NT2/D1 (cell line): ENCODE data around the gene ATP6V0B.

Experiments used
- DNase-seq: peaks from one replicate; pipeline ENCODE4 v3.0.0-alpha.2; 2011; ENCODE audit warnings: low read depth, low spot score
- H3K27me3 ChIP-seq: 2 replicates; pipeline ENCODE4 v1.6.0; 2011; ENCODE audit warnings: mild to moderate bottlenecking; ENCODE audit not compliant: insufficient read length, insufficient read depth
- H3K36me3 ChIP-seq: 2 replicates; pipeline ENCODE4 v1.6.1; 2011; ENCODE audit warnings: mild to moderate bottlenecking, low read length, mixed read lengths; ENCODE audit not compliant: insufficient read depth, insufficient read length
- H3K4me1 ChIP-seq: 2 replicates; pipeline ENCODE4 v1.5.1; 2011; ENCODE audit not compliant: insufficient read depth, insufficient read length
- H3K4me3 ChIP-seq: 2 replicates; pipeline ENCODE4 v1.5.1; 2011; ENCODE audit warnings: low read depth; ENCODE audit not compliant: insufficient read length
- H3K9ac ChIP-seq: 2 replicates; pipeline ENCODE4 v1.6.0; 2011; ENCODE audit warnings: low read depth; ENCODE audit not compliant: insufficient read length
- H3K9me3 ChIP-seq: 2 replicates; pipeline ENCODE4 v1.5.1; 2011; ENCODE audit warnings: mild to moderate bottlenecking, low read length; ENCODE audit not compliant: insufficient read depth
- SUZ12 ChIP-seq: IDR thresholded peaks from 2 replicates; pipeline ENCODE4 v1.6.1; 2011; ENCODE audit not compliant: insufficient read length, insufficient read depth; ENCODE audit errors: extremely low read depth
- YY1 ChIP-seq: IDR thresholded peaks from 2 replicates; pipeline ENCODE4 v1.6.1; 2011; ENCODE audit not compliant: insufficient read length, insufficient read depth
- ZNF274 ChIP-seq: IDR thresholded peaks from 2 replicates; pipeline ENCODE4 v1.6.1; 2011; ENCODE audit warnings: mild to moderate bottlenecking, low read depth, low read length

Gene ATP6V0B

DNA sequence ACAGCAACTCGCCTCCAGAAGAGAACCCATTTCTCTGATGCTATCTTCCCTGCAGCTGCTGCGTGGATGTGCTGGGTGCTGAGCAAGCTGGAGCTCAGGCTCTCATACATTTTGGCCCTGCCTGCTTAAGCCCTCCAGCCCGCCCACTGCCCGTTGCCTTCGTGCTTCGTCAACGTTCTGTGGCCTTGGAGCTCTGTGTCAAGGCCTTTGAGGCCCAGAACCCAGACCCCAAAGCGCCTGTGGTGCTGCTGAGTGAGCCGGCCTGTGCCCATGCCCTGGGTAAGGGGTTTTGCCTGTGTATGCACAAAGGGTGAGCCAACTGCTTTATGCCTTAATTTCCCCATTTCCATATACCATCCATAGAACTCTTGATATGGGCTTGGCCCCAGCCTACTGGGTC is 3.8 kb upstream of the ATP6V0B start:
- Histone ChIP-seq H3K27me3 (no peaks in the 10 kb centered on the region), H3K36me3 (peaks cover 56% of the 10 kb centered on the region), H3K9me3 (no peaks in the 10 kb centered on the region), H3K4me1 (peaks cover 10% of the 10 kb centered on the region), H3K9ac (peak overlapping the region; percentile 96), H3K4me3 (peak overlapping the region; percentile 98)
- no peak for DNase-seq
- no peak for TF ChIP-seq YY1
- TF ChIP-seq ZNF274, result no peak
- TF ChIP-seq SUZ12, result no peak

DNA sequence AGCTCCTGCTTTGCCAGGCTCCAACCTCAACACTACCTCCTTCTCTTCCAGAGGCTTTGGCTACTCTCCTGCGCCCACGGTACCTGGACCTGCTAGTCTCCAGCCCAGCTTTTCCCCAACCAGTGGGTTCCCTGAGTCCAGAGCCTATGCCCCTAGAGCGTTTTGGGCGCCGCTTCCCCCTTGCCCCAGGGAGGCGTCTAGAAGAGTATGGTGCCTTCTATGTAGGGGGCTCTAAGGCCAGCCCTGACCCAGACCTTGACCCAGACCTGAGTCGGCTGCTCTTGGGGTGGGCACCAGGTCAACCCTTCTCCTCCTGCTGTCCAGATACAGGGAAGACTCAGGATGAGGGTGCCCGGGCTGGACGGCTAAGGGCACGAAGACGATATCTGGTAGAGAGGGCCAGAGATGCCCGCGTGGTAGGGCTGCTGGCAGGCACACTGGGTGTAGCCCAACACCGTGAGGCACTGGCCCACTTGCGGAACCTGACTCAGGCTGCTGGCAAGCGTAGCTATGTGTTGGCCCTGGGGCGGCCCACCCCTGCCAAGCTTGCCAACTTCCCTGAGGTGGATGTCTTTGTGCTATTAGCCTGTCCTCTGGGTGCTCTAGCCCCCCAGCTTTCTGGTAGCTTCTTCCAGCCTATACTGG is 3.3 kb upstream of the ATP6V0B start:
- Histone ChIP-seq H3K27me3 (no peaks in the 10 kb centered on the region), H3K9ac (no peak overlapping the region), H3K4me3 (no peak overlapping the region), H3K4me1 (peaks cover 10% of the 10 kb centered on the region), H3K9me3 (no peaks in the 10 kb centered on the region), H3K36me3 (peaks cover 56% of the 10 kb centered on the region)
- DNase-seq, result no peak
- no peak for TF ChIP-seq SUZ12
- TF ChIP-seq YY1, result no peak
- no peak for TF ChIP-seq ZNF274

GRCh38 chr1:43973981-43974442 is 748 bp upstream of the ATP6V0B start:
- no peak for DNase-seq
- Histone ChIP-seq H3K27me3 (no peaks in the 10 kb centered on the region), H3K4me1 (peaks cover 21% of the 10 kb centered on the region)

DNA sequence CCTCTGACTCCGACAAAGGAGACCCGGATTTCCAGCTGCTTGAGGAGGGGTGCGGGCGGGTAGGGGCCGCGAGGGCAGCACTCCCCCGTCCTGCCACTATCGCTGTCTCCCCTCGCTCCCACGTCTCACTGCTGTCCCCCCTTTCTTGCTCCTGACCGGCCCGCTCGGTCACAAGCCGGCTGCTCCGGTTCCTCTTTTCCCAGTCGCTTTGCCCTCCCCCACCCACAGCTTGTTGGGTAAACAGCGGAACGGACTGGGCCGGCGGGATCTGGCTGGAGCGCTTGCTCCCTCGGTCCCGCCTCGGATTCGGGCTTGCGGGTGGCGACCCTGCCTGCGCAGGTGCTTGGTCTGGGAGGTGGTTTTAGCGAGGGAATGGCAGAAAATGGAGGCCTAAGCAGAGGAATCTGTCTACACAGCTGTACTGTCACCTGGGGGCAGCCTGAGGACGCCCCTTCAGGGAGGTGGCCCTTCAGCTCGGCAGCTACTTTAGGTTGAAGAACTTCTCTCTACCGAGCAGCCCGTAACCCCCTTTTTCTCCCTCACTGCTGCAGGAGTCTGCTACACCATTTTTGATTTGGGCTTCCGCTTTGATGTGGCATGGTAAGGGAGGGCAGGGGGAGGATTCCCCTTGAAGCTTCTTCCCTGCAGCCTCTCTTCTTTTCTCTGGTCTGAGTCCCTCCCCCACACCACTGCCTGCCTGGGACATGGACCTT is 645 bp downstream of the ATP6V0B start:
- peak overlapping the region; percentile 94 for H3K4me3 ChIP-seq
- H3K4me1 ChIP-seq, result peaks cover 24% of the 10 kb centered on the region
- peak overlapping the region; percentile 98 for H3K9ac ChIP-seq
- H3K36me3 ChIP-seq, result peaks cover 62% of the 10 kb centered on the region
- TF ChIP-seq YY1 (no peak), ZNF274 (no peak), SUZ12 (no peak)
- no peaks in the 10 kb centered on the region for H3K9me3 ChIP-seq
- no peak for DNase-seq
- no peaks in the 10 kb centered on the region for H3K27me3 ChIP-seq

More at GRCh38 chr1:43973981-43974442, 748 bp upstream of the ATP6V0B start:
- H3K36me3 ChIP-seq, result peaks cover 61% of the 10 kb centered on the region
- peak overlapping the region; percentile 94 for H3K4me3 ChIP-seq
- TF ChIP-seq ZNF274, result no peak
- TF ChIP-seq SUZ12, result no peak
- TF ChIP-seq YY1, result no peak
- no peaks in the 10 kb centered on the region for H3K9me3 ChIP-seq
- H3K9ac ChIP-seq, result peak overlapping the region; percentile 98

GRCh38 chr1:43976045-43976444 is 1.3 kb downstream of the ATP6V0B start:
- H3K4me3 ChIP-seq, result peak overlapping the region; percentile 94
- no peaks in the 10 kb centered on the region for H3K27me3 ChIP-seq
- peaks cover 22% of the 10 kb centered on the region for H3K4me1 ChIP-seq
- peak overlapping the region; percentile 98 for H3K9ac ChIP-seq
- no peak for DNase-seq
- TF ChIP-seq SUZ12 (no peak), ZNF274 (no peak), YY1 (no peak)
- peaks cover 62% of the 10 kb centered on the region for H3K36me3 ChIP-seq
- H3K9me3 ChIP-seq, result no peaks in the 10 kb centered on the region

GRCh38 chr1:43976890-43977289 is 2.1 kb downstream of the ATP6V0B start:
- peaks cover 62% of the 10 kb centered on the region for H3K36me3 ChIP-seq
- DNase-seq, result no peak
- H3K4me1 ChIP-seq, result peaks cover 26% of the 10 kb centered on the region
- no peaks in the 10 kb centered on the region for H3K9me3 ChIP-seq
- no peaks in the 10 kb centered on the region for H3K27me3 ChIP-seq
- no peak overlapping the region for H3K9ac ChIP-seq
- TF ChIP-seq SUZ12, result no peak
- no peak for TF ChIP-seq YY1
- TF ChIP-seq ZNF274, result no peak
- H3K4me3 ChIP-seq, result no peak overlapping the region

DNA sequence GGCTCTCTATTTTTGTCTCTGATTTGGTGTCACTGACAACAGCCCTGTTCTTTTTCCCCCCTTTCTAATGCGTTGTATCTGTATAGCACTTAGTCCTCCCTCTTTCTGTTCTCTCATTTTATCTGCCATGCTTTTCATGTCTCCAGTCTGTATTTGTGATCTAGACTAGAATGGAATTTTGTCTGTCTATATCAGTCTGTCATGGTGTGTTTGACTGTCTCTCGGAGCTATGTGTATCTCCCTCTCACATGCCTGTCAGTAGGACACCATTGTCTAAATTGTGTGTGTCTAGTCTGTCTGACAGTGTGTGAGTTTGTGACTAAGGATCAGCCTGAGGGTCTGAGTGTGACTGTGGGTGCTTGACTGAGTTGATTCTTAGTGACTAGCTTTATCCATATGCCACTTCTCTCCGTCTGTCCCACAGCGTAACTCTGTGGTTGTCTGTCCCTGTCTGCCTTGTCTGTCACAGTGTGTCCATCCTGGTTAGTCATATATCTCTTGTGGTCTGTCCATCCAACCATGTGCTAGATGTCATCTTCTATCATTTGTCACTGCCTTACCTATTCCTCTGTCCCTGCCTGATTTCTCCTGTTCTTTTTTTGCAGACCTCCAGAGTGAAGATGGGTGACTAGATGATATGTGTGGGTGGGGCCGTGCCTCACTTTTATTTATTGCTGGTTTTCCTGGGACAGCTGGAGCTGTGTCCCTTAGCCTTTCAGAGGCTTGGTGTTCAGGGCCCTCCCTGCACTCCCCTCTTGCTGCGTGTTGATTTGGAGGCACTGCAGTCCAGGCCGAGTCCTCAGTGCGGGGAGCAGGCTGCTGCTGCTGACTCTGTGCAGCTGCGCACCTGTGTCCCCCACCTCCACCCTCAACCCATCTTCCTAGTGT is 2.9 kb downstream of the ATP6V0B start:
- H3K27me3 ChIP-seq, result no peaks in the 10 kb centered on the region
- H3K4me3 ChIP-seq, result peak overlapping the region; percentile 64
- no peak for TF ChIP-seq YY1
- no peak for TF ChIP-seq SUZ12
- TF ChIP-seq ZNF274, result no peak

More for the DNA sequence above, 2.9 kb downstream of the ATP6V0B start:
- Histone ChIP-seq H3K4me1 (peaks cover 26% of the 10 kb centered on the region), H3K9me3 (no peaks in the 10 kb centered on the region), H3K9ac (peak overlapping the region; percentile 86), H3K36me3 (peaks cover 62% of the 10 kb centered on the region)
- no peak for DNase-seq
